Tibial nerve (tissue), 4 donors: Measurements from ENCODE around the gene RREB1.

Experiments used
- CTCF ChIP-seq, 5 experiments: fragments of 200-600 bp in 3 of 5; fragments of 450-650 bp in 2 of 5; sonication (generic) in 3 of 5; IDR thresholded peaks; one replicate each; pipeline ENCODE4 v1.5.1; 2016 to 2019; ENCODE audit warnings: antibody characterized with exemption in 5 of 5, mild to moderate bottlenecking in 3 of 5, moderate library complexity in 2 of 5
- EP300 ChIP-seq, 2 donors: sonication (generic); formaldehyde crosslinking; IDR thresholded peaks; one replicate each; pipeline ENCODE4 v1.6.1; 2017; ENCODE audit warnings: antibody characterized with exemption in 2 of 2, mild to moderate bottlenecking in 1 of 2

GRCh38 chr6:7151381-7151780, 43.6 kb downstream of the RREB1 start:
- TF ChIP-seq CTCF (IDR thresholded peaks at IDR 0.05), result no peak
- TF ChIP-seq EP300 (IDR thresholded peaks at IDR 0.05), result no peak
